HL-60 (cell line): ENCODE measurements around the gene CFAP44.
"Not testable (repeated sequence)": the region's sequence is repeated elsewhere in the genome, so short reads cannot be mapped to it uniquely, and the experiment has no call there.

ENCODE experiments used
- DNase-seq, 2 experiments: peaks; one replicate each; pipeline ENCODE4 v3.0.0-alpha.2; 2010 to 2020; ENCODE audit warnings: low read depth in 1 of 2, low spot score in 1 of 2
- H3K27ac ChIP-seq: fragments of 250-450 bp; sonication (Bioruptor Pico); replicated peaks from 2 replicates; pipeline ENCODE4 v1.5.1; 2020; ENCODE audit warnings: mild to moderate bottlenecking, moderate library complexity
- H3K27me3 ChIP-seq: fragments of 250-450 bp; sonication (Bioruptor Pico); 2 replicates; pipeline ENCODE4 v1.5.1; 2021; ENCODE audit warnings: mild to moderate bottlenecking, moderate library complexity; ENCODE audit not compliant: insufficient read depth, poor library complexity, severe bottlenecking
- H3K4me3 ChIP-seq: replicated peaks from 2 replicates; pipeline ENCODE4 v1.5.1; 2011; ENCODE audit warnings: mild to moderate bottlenecking, control low read depth, low read length; ENCODE audit not compliant: insufficient read depth
- GABPA ChIP-seq: IDR thresholded peaks from 2 replicates; pipeline ENCODE4 v1.6.1; 2012; ENCODE audit warnings: low read depth
- POLR2AphosphoS5 ChIP-seq: IDR thresholded peaks from 2 replicates; pipeline ENCODE4 v1.6.1; 2012; ENCODE audit warnings: low read depth
- SPI1 ChIP-seq: IDR thresholded peaks from 2 replicates; pipeline ENCODE4 v1.6.1; 2012; ENCODE audit warnings: low read depth, mild to moderate bottlenecking, borderline replicate concordance
- TF ChIP-seq, protein P1 (sequence below): IDR thresholded peaks from one replicate; pipeline ENCODE4 v1.5.1; 2011; ENCODE audit warnings: low read length, control low read depth, inconsistent platforms; ENCODE audit not compliant: insufficient read depth
- TF ChIP-seq, protein P2 (sequence below): IDR thresholded peaks from 2 replicates; pipeline ENCODE4 v1.6.1; 2012; ENCODE audit warnings: low read depth; ENCODE audit not compliant: insufficient replicate concordance

The CFAP44 gene

GRCh38 chr3:113461488-113461887 is 20.2 kb upstream of the CFAP44 start:
- TF ChIP-seq, protein P1, sequence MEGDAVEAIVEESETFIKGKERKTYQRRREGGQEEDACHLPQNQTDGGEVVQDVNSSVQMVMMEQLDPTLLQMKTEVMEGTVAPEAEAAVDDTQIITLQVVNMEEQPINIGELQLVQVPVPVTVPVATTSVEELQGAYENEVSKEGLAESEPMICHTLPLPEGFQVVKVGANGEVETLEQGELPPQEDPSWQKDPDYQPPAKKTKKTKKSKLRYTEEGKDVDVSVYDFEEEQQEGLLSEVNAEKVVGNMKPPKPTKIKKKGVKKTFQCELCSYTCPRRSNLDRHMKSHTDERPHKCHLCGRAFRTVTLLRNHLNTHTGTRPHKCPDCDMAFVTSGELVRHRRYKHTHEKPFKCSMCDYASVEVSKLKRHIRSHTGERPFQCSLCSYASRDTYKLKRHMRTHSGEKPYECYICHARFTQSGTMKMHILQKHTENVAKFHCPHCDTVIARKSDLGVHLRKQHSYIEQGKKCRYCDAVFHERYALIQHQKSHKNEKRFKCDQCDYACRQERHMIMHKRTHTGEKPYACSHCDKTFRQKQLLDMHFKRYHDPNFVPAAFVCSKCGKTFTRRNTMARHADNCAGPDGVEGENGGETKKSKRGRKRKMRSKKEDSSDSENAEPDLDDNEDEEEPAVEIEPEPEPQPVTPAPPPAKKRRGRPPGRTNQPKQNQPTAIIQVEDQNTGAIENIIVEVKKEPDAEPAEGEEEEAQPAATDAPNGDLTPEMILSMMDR, result no peak
- no peak for TF ChIP-seq POLR2AphosphoS5
- no peak for TF ChIP-seq GABPA
- no peak for TF ChIP-seq SPI1
- TF ChIP-seq, protein P2, sequence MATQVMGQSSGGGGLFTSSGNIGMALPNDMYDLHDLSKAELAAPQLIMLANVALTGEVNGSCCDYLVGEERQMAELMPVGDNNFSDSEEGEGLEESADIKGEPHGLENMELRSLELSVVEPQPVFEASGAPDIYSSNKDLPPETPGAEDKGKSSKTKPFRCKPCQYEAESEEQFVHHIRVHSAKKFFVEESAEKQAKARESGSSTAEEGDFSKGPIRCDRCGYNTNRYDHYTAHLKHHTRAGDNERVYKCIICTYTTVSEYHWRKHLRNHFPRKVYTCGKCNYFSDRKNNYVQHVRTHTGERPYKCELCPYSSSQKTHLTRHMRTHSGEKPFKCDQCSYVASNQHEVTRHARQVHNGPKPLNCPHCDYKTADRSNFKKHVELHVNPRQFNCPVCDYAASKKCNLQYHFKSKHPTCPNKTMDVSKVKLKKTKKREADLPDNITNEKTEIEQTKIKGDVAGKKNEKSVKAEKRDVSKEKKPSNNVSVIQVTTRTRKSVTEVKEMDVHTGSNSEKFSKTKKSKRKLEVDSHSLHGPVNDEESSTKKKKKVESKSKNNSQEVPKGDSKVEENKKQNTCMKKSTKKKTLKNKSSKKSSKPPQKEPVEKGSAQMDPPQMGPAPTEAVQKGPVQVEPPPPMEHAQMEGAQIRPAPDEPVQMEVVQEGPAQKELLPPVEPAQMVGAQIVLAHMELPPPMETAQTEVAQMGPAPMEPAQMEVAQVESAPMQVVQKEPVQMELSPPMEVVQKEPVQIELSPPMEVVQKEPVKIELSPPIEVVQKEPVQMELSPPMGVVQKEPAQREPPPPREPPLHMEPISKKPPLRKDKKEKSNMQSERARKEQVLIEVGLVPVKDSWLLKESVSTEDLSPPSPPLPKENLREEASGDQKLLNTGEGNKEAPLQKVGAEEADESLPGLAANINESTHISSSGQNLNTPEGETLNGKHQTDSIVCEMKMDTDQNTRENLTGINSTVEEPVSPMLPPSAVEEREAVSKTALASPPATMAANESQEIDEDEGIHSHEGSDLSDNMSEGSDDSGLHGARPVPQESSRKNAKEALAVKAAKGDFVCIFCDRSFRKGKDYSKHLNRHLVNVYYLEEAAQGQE, result no peak
- Histone ChIP-seq H3K27me3 (no peaks in the 10 kb centered on the region), H3K27ac (no peak overlapping the region), H3K4me3 (no peak overlapping the region)
- no peak for DNase-seq

DNA sequence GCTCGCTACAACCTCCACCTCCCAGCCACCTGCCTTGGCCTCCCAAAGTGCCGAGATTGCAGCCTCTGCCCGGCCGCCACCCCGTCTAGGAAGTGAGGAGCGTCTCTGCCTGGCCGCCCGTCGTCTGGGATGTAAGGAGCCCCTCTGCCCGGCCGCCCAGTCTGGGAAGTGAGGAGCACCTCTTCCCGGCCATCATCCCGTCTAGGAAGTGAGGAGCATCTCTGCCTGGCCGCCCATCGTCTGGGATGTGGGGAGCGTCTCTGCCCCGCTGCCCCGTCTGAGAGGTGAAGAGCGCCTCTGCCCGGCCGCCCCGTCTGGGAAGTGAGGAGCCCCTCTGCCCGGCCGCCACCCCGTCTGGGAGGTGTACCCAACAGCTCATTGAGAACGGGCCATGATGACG is 17.3 kb upstream of the CFAP44 start:
- H3K27me3 ChIP-seq, DNase-seq, H3K4me3 ChIP-seq, H3K27ac ChIP-seq: not testable (repeated sequence)

- no peak for DNase-seq
- no peaks in the 10 kb centered on the region for H3K27me3 ChIP-seq
Observed at GRCh38 chr3:113455446-113455845, 14.2 kb upstream of the CFAP44 start.

GRCh38 chr3:113454630-113455029 is 13.3 kb upstream of the CFAP44 start:
- Histone ChIP-seq H3K27ac (no peak overlapping the region), H3K4me3 (no peak overlapping the region), H3K27me3 (no peaks in the 10 kb centered on the region)
- TF ChIP-seq GABPA (no peak), SPI1 (no peak), POLR2AphosphoS5 (no peak)
- TF ChIP-seq, protein P2, result no peak
- TF ChIP-seq, protein P1, result no peak
- no peak for DNase-seq

More at GRCh38 chr3:113455446-113455845, 14.2 kb upstream of the CFAP44 start:
- H3K27ac ChIP-seq, result no peak overlapping the region
- TF ChIP-seq, protein P1, result no peak
- TF ChIP-seq SPI1 (no peak), GABPA (no peak), POLR2AphosphoS5 (no peak)
- TF ChIP-seq, protein P2, result no peak
- no peak overlapping the region for H3K4me3 ChIP-seq
